GM19099 (cell line): Measurements from ENCODE around the gene SYTL2.

Source experiments
- POLR2A ChIP-seq: IDR thresholded peaks from 3 replicates; pipeline ENCODE4 v1.6.1; 2011; ENCODE audit warnings: low read depth; ENCODE audit not compliant: insufficient read length; ENCODE audit errors: extremely low read depth

SYTL2 gene

DNA sequence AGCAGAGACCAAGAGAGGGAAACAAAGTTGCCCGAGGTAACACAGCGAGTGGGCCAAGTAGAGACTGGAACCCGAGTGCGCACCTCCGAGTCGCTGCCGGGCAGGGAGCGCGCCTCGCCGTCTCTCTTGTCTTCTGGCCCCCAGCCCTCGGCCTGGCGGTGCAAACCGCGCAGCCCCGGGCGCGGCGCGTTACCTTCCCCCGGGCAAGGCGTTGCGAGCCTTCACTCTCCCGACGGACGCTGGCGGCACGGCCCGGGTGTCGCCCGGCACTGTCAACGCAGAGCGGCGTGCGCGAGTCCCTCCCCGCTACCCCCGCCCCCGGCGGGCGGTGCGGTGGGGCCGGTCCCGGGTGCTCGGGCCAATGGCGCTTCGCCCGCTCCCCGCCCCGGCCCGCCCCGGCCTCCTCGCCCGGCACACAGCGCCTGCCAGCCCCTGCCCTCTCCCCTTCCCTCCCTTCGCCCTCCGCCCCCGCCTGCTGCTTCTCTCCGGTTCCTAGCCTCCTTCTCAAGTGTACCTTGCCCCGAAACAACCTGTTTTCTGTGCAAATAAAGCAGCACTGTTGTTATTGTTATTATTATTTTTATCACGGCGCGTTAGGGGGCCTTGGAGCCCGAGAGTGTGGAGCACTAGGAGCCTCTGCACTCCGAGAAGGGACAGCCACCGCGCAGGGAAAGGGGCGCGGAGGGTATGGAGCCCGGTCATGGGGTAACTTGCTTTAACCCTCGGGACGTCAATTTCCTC is at the start of gene SYTL2:
Gene SYTL2, minus strand, starts transcription at position 271 of the 741 bp plus-strand sequence. CDS start 53,416 bp downstream, outside the sequence.
- TF ChIP-seq POLR2A = peak; percentile 31

GRCh38 chr11:85857098-85857497 is 46.2 kb upstream of the SYTL2 start:
- TF ChIP-seq POLR2A = no peak

- TF ChIP-seq POLR2A = no peak
Measured at GRCh38 chr11:85855341-85855656, 44.4 kb upstream of the SYTL2 start, which contains the start of gene CCDC83. Gene CCDC83, plus strand, starts transcription at chr11:85855383. Its CDS starts 9,741 bp downstream, at chr11:85865124.

- TF ChIP-seq POLR2A = peak; percentile 57
Measured at GRCh38 chr11:85854557-85855340, 43.8 kb upstream of the SYTL2 start.

GRCh38 chr11:85854212-85854556 is 43.2 kb upstream of the SYTL2 start:
- TF ChIP-seq POLR2A = no peak

DNA sequence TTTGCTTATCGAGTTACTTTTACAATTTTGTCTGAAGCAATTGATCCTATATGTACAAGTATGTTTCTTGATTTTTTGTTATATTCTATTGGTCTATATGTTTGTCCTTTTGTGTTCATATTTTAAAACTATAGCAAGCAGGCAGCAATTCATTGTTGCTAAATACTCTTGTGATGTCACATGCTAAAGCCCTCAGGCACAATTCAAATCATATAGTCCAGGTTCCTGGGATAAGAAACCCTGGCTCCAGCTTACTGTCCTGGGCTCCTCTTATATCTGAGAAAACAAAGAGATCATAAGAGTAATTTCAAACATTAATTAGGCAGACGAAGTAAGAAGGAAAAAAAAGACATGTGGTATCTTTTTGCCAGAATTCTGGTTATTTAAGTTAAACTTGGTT is 37.6 kb upstream of the SYTL2 start:
- no peak for TF ChIP-seq POLR2A

DNA sequence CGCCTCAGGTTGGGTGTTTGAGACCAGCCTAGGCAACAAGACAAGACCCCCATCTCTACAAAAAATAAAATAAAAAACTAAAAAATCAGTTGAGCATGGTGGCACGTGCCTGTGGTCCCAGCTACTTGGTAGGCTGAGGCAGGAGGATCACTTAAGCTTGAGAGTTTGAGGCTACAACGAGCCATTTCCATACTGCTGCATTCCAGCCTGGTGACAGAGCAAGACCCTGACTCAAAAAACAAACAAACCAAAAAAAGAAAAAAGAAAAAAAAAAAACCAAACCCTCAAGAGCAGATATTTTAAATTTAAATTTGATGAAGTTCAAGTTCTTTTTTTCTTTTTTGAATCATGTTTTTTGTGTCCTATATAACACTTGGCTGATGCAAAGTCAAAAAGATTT is 37.1 kb upstream of the SYTL2 start:
- TF ChIP-seq POLR2A = no peak

GRCh38 chr11:85847436-85847835 is 36.5 kb upstream of the SYTL2 start:
- TF ChIP-seq POLR2A = no peak

DNA sequence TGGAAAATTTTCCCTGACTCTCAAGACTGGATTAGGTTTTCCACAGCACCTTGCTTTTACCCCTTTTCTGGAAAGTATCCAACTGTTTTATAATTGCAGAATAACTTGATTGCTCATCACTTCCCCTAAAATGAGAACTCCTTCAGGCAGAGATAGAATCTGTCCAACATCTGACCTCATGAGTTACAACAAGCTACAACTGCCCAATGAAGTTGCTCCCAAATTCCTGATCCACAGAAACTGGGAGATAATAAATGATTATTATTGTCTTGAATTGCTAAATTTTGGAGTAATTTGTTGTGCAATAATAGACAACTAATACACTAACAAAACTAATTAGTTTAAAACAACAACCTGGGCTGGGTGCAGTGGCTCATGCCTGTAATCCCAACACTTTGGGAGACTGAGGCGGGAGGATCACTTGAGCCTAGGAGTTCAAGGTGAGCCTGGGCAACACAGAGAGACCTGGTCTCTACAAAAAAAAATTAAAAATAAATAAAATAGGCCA is 34.2 kb upstream of the SYTL2 start:
- no peak for TF ChIP-seq POLR2A

DNA sequence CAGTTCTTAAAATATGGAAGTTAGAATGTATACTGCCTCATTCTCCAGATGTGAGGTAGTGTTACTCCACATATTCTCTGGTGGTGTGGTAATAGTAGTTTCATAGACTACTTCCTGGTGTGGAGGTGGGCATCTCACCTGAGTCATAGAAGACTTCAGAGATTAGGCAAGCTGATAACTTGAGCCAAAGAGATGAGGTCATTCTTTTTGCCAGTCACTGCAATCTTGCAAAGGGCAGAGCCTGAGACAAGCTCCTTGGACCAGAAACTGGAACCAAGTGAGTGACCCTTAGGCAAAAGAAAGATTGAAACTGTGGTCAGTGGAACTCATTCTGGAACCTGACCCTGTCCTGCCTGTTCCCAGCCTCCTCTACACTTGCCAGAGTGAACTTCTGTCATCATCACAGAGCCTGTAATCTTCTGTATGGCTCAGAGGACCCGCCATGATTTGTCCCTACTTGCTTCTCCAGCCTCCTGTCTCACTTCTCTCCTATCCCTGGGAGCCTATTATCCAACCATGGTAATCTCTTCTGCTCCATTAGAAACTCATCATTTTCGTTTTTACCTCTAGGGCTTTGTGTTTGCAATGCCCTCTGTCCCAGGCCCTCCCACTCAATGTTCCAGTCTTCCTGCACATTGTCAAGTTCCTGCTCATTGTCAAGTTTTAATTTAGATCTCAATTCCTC is 33.6 kb upstream of the SYTL2 start:
- TF ChIP-seq POLR2A = no peak

DNA sequence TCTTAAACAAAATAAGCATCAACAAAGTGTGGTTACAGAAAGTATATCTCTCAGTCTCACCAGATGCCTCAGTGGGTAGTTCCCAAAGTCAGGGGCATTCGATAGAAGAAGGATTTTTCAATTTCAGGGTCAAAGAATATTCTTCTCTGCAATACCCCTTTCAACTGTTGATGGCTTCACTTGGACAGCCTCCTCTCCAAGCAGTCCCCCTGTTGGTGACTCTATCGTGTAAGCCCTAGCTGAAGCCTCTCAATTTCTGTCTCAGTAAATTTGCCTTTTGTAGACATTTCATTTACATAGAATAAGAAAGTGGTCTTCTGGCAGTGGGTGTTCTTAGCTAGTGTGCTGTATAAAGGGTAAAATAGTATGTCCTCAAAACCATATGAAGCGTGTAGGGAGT is 33.0 kb upstream of the SYTL2 start:
- TF ChIP-seq POLR2A = no peak

DNA sequence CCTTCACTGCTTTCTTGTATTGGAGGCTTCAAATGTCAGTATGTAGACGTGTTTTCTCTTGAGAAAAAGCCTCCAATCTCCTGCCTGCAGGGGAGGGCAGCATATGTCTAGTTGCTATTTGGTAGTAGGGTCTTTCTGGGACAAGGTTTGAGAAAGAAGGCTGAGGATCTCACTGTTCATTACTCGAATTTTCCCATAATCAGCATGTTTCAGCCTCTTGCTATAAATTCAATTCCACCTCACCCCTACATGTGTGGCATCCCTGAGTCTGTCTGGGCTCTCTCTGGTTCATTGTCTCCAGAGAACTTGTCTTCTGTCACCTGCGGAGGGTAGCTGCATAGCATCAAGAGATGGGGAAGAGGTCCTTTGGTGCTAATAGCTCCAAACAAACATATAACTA is 24.8 kb upstream of the SYTL2 start:
- no peak for TF ChIP-seq POLR2A

GRCh38 chr11:85835263-85835662 is 24.3 kb upstream of the SYTL2 start:
- no peak for TF ChIP-seq POLR2A

- TF ChIP-seq POLR2A = no peak
Measured at GRCh38 chr11:85831050-85831449, 20.1 kb upstream of the SYTL2 start.

- TF ChIP-seq POLR2A = no peak
Measured at GRCh38 chr11:85829172-85829571, 18.2 kb upstream of the SYTL2 start.

DNA sequence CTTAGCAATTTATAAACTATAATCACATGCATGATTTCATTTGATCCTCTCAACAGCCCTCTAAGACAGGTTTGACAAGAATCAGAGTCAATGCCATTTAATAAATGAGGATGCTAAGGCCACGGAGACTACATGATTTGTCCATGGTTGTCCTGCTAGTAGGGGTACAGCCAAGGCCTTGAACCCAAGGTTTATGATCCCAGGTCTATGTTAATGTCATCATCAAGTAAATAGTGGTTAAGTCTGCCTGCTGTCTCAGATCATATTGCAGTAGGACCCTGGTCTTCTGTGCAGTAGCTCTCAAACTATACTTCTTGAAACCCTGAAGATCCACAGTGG is 17.7 kb upstream of the SYTL2 start:
- TF ChIP-seq POLR2A = no peak
